NCI-H82 treated with DMSO at 0.1 percent for 48 hours (cell line): ENCODE data around the gene MAD2L1BP.
"Not testable (repeated sequence)": the region's sequence is repeated elsewhere in the genome, so short reads cannot be mapped to it uniquely, and the experiment has no call there.

Experiments used
- DNase-seq: peaks from one replicate; lab custom pipeline; 2025; ENCODE audit not compliant: unreplicated experiment; lab: John Stamatoyannopoulos, UW

MAD2L1BP gene

DNA sequence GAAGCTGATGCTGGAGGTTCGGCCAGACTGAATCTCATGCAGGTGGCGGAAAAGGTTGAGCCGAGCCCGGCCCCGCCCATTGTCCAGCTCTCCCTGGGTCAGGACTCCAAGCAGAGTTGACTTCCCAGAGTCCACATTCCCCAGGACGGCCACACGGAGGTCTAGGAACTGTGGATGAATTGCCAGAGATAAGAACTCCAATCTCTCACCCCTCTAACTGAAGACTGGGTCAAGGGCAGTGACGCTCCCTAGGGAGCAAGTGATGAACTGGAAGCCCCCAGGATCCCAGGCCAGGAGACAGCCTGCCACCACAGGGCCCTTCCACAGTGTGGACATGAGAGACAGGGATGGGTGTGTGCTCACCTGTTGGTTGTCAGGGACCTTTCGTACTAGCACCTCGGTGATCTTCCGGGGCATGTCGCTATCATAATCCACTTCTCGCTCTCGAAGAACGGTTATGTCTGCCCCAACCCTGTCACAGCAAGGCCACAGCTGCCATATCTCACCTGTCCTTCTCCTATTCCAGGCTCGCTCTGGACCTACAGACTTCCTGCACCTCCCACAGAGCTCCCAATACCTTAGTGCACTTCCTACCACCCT lies 10.1 kb upstream of the MAD2L1BP start:
- no peak for DNase-seq

DNA sequence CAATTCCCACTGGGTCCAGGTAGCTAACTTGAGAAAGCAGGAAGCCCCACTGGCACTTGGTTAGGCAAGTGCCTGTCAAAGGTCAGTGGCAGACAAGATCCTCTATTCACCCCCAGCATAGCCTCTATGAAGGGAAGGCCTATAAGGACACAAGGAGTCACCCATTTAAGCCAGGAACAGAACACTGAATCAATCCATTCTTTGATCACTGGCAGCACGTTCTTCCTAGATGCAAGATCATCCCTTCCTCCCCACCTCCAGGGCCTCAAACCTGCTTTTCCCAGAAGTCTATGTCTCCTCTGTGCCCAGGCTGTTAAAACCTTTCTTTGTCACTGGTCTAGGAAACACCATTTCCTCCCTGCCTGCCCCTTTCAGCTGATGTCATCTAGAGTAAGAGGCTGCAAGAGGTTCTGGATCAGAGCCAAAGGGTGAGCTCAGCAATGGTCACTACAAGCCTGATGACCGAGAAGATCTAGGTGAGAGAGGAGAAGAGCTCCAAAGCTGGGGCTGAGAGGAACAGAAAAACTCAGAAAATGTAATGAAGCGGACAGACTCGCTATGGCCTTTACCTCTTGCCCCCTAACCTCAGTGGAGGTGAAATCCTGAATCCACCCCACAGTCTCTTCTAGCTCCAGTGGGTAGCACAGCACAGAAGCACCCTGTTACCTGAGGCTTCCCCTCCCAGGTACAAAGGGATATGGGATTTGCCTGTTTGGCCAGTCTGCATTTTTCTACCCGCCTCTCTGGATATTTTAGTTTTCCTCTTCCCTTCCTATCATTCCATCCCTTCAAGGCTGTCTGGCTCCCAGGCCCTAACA lies 8.4 kb upstream of the MAD2L1BP start:
- DNase-seq: no peak

DNA sequence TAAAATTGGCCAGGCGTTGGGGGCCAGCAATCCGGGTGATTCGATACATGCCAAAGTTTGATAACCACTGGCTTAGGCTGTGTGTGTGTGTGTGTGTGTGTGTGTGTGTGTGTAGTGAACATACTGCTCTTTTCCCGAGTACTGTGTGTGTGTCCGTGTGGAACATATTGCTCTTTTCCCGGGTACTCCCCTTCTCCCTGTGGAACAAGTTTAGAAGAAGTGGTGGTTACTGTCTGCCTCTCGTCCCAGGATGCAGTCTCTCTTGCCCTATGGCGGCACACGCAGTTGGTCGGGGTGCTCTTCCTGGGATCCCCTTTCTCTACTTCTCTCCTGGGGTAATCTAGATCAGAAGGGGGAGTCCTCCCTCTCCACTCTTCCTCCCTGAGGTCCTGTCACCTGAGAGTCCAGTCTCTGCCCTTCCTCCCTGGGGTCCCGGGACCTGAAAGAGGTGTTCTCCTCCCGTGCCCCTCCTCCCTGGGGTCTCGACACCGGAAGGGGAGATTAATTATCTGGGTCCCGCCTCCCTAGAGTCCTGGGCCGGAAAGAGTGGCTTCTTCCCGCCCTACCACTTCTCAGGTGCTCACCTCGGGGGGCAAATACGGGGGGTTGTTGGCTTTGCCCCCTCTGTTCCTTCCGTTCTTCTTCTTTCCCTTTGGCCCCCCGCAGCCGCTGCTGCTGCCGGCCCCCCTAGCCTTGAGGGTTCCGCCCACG lies 7.1 kb upstream of the MAD2L1BP start:
- peak; percentile 36 for DNase-seq

DNA sequence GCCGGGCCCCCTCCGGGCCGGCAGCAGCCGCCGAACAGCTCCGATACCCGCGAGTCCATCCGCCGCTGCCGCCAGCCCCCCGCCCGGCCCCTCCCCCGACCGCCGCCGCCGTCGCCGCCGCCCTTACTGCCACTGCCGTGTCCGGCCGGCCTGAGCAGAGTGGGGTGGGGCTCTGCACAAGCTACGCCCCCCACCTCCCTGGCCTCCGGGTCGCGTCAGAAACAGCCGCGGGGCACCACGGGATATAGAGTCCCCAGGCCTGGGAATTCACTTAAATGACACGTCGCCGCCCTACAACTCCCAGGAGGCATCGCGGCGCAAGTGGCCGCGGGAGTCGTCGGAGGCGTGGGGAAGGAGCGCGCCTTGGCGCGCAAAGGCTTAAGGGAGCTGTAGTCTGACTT lies 6.5 kb upstream of the MAD2L1BP start, which contains the start of gene GTPBP2:
Gene GTPBP2, minus strand, starts transcription at position 161 of the 401 bp plus-strand sequence. Its CDS starts 102 bp downstream, at position 59.
- DNase-seq: peak; percentile 97

- DNase-seq: peak; percentile 98
Measured at GRCh38 chr6:43629505-43630300, 5.9 kb upstream of the MAD2L1BP start.

GRCh38 chr6:43630980-43631619 lies 4.5 kb upstream of the MAD2L1BP start:
- no peak for DNase-seq

- not testable (repeated sequence) for DNase-seq
Measured at GRCh38 chr6:43633002-43633401, 2.6 kb upstream of the MAD2L1BP start.

DNA sequence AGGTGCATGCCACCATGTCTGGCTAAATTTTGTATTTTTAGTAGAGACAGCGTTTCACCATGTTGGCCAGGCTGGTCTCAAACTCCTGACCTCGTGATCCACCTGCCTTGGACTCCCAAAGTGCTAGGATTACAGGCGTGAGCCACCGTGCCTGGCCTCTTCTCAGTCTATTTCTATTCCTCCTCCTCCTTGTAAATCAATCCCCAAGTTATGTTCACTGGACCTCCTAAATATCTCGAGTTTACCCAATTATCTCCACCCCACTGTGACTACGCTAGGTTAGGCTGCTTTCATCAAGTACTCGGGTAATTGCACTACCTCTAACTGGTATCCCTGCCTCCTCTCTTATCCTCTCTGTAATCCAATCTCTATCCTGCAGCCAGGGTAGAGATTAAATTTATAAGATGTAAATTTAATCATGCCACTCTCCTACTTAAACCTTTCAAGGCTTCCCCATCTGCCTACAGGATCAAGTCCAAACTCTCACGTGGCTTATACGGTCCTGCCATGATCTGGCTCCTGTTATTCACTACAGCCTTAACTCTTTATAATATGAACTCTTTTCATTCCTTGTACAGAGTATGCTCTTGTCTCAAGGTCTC lies 837 bp upstream of the MAD2L1BP start:
- peak; percentile 100 for DNase-seq

GRCh38 chr6:43636308-43636659 lies 644 bp downstream of the MAD2L1BP start:
- DNase-seq: no peak

- no peak for DNase-seq
Measured at GRCh38 chr6:43639984-43640800, 4.6 kb downstream of the MAD2L1BP start.

GRCh38 chr6:43644940-43645612 lies 9.4 kb downstream of the MAD2L1BP start, which contains the start of gene RSPH9:
RSPH9 (plus strand) TSS chr6:43645036; CDS start chr6:43645099, 63 bp downstream.
- DNase-seq: peak; percentile 44

DNA sequence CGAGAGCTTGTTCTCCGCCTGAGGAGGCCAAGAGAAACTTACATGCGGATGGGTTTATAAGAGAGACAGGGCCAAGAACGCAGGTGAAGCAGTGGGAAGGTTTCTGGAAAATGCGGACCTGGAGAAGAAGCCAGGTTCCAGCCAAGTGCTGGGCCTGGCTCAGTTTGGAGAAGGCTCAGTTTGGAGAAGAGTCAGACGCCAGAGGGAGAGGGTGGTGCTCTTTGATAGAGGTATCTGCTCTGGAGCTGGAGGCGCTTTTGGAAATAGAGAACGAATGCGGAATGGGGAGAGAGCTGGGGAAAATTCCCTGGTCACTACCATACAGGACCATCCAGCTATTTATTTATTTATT lies 9.9 kb downstream of the MAD2L1BP start:
- no peak for DNase-seq

DNA sequence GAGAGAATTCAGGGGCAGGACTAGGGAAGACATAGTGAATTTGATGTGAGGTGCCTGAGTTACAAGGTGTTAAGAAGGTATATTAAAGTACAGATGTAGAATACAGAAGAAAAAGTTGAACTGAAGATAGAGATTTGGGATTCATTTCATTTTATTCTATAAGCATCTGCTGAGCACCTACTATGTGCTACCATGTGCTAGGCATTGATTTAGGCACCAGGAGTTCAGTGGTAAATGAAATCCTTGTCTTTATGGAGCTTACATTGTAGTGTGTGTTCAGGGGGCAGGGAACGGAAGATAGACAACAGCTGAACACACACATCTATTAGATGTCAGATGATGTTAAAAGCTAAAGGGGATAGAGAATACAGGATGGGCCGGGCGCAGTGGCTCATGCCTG lies 12.0 kb downstream of the MAD2L1BP start:
- no peak for DNase-seq

GRCh38 chr6:43648248-43648647 lies 12.6 kb downstream of the MAD2L1BP start:
- DNase-seq: no peak

- DNase-seq: not testable (repeated sequence)
Measured at GRCh38 chr6:43652822-43653221, 17.2 kb downstream of the MAD2L1BP start.

DNA sequence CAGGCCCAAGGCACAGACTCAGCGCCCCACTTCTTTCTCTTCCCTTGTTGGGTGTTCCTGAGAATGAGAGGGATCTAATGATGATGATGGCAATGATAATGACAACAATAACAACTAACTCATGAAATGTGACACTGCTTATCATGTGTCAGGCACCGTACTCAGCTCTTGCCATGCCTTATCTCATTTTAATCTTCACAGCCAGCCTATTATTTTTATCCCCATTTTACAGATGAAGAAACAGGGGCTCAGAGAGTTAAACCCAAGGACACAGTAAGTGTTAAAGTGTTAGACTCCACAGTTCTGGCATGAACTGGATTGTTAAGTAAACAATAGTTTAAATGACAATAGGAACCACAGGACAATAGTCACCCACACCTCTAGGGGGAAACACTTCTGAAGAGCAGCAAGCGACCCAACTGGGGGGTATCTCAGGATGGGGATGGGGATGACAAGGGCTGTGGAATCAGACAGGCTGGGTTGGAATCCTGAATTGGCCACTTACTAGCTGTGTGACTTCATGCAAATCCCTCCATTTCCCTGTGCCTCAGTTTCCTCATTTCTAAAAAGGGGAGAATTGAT lies 21.7 kb downstream of the MAD2L1BP start:
- DNase-seq: no peak

- no peak for DNase-seq
Measured at GRCh38 chr6:43658161-43658560, 22.5 kb downstream of the MAD2L1BP start.

DNA sequence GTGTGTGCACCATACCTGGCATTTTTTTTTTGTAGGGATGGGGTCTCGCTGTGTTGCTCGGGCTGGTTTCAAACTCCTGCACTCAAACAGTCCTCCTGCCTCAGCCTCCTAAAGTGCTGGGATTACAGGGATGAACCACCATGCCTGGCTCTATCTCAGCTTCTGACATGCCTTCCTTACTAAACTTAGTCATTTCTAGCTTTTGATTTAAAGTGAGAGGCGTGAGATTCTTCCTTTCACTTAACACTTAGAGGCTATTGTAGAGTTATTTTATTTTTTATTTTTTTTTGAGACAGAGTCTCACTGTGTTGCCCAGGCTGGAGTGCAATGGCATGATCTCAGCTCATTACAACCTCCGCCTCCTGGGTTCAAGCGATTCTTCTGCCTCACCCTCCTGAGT lies 27.3 kb downstream of the MAD2L1BP start:
- DNase-seq: not testable (repeated sequence)
